Putamen (tissue), 1 donor: ENCODE results near the gene HACL1.
A peak's percentile ranks its signal among the peaks of the same experiment; 100 is the strongest.

Experiments used
- DNase-seq: peaks from one replicate; pipeline ENCODE4 v3.0.0-alpha.2; 2016; ENCODE audit warnings: low spot score

HACL1 gene

GRCh38 chr3:15601399-15602145, at the start of gene HACL1, which contains the start of gene BTD:
TSS of gene HACL1 (minus strand) at chr3:15601569. CDS start at chr3:15601463, 106 bp downstream.
TSS of gene BTD (plus strand) at chr3:15601745. CDS start at chr3:15635440, 33,695 bp downstream.
- peak; percentile 99 for DNase-seq

DNA sequence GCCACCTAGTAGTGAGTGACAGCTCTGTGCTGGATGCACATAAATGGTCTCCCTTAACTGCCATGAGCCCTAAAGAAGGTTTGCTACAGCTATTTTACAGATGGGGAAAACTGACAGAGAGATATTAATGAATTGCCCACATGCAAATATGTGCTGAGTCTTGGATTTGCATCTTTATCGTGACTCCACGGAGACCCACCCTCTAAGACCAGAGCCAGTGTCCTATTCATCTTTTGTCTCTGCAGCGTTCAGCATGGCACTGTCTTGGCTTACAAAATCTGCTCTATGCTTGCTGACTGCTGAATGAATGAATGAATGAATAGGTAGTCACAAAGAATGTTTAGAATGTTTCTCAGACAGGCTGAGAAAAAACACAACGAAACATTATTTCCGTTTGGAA, 48.5 kb upstream of the HACL1 start:
- no peak for DNase-seq

DNA sequence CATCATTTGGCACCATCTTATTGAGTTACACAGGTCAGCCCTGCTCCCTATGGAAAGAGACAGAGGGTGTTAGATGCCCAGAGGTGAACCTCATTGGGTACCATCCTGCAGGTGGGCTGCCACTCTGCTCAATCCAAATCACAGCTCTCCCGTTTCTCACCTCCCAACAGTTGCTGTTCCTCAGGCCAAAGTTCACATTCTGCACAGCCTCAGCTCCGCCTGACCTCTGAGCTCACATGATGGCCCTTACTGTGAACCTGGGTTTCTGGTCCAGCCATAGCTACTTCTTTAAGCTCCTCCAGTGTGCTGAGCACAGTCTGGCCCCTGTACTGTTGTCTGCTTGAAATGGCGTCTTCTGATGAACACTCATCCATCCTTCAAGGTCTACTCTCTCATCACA, 48.0 kb upstream of the HACL1 start:
- DNase-seq: no peak

DNA sequence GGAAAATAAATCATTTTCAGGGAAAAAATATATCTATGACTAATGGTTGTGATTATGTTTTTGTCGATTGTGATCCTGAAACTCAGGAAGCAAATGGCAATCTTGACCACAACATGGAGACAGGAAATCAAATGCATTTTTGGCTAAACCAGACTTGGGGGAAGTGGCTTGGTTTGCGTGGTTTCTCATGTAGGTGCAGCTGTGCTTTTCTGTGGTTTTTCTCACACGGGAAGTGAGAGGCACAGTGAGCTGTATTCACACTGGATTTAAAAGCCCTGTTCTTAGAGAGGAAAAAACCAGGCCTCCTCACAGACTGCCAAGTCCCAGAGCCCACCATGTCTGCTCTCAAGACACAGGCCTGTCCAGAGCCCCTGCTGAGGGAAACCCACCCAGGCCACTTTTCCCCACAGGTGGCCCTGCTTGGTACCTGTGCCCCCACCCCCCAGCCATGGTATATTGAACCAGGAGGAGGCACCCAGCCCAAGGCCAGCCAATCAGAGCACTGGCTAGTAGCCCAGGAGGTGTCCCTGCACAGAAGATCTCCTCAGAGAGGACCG, 46.3 kb upstream of the HACL1 start:
- no peak for DNase-seq

- no peak for DNase-seq
Observed at GRCh38 chr3:15646851-15647511, 45.6 kb upstream of the HACL1 start.

DNA sequence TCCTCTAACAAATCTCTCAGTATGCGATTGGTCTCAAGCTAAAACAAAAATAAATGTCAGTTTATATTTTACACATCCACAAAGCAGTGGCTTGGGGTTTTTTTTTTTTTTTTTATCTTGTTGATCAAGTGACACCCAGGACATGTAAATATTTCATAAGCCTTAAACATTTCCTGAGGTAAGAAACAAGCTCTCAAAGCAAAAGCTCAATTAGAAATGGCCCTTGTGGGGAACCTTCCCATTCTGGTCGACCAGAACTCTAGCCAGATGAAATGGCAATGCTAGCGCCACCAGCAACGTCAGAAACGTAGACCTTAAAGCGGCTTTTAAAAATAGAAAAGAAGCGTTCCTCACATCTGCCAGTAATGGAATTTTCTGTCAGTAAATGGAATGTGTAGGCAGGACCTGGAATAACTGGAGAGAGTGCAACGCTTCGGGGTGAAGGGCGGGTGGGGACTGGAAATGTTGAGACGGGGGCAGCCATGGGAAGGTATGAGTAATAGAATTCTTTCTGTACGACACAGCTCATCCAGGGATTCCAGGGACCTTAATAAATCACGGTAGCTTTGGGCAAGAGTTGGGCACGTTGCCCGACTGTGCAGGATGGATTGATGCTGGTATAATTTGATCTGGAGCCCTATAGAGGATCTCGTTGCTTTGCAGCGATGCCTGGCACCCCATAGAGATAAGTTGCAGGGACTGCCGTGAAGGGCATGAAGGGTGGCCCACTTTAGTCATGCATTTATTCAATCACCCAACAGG, 44.6 kb upstream of the HACL1 start:
- DNase-seq: peak; percentile 79

DNA sequence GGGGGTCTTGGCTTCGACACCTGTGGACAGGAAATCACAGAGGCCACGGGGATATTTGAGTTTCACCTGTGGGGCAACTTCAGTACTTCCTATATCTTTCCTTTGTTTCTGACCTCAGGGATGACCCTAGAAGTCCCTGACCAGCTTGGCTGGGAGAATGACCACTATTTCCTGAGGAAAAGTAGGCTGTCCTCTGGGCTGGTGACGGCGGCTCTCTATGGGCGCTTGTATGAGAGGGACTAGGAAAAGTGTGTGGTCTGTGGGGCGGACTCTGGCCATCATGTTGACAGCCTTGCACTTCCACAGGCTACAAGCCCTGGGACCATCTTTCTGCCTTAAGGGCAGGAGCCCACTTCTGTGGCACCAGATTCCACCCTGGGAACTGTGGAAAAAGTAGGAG, 43.9 kb upstream of the HACL1 start:
- no peak for DNase-seq

DNA sequence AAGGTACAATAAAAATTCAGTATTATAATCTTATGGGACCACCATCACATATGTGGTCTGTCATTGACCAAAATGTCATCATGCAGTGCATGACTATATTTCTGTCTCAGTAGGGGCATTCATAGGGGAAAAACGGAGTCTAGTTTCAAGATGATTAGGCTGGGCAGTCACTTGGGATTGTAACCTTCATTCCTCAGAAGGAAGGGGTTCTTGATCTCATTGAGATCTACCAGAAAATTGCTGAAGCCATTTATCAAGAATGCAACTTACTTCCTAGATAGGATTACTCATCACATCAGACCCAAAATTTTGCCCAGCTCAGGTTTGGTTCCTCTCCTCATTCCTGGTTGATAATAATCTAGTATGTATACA, 37.5 kb upstream of the HACL1 start:
- no peak for DNase-seq

- DNase-seq: no peak
Observed at GRCh38 chr3:15638193-15638890, 37.0 kb upstream of the HACL1 start.

DNA sequence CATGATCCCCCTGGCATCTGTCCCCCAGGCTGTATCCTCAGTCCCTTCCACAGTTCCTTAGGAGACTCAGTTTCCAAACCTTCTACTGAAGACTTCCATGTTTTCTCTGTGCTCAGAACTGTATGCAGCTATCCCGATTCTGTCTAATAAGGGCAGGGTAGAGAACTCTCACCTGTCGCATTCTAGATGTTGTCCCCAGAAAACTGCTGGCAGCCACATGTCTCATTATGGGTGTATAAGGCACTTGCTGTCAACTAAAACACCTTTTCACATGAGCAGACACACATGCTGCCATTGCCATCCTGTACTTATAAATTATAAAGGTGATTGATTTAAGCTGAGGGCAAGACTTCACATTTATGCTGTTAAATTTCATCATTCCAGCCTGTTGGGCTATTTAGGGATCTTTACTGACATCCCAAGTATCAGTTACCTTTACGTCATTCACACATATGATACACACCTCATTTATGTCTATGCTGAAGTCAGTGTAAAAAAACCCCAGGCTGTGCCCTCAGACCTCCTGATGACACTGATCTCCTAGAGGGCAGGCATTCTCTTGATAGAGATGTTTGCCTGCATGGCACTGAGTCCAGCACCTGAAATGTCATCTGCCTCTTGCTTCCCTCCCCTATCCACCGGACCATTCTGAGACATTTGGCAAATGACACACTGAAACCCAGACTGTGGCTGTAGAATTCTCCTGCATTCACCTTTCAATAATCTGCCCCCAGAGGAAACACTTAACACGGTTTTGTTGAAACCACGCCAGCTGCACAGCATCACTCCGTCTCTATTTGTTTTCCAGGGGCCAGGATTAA, 36.0 kb upstream of the HACL1 start:
- DNase-seq: no peak

DNA sequence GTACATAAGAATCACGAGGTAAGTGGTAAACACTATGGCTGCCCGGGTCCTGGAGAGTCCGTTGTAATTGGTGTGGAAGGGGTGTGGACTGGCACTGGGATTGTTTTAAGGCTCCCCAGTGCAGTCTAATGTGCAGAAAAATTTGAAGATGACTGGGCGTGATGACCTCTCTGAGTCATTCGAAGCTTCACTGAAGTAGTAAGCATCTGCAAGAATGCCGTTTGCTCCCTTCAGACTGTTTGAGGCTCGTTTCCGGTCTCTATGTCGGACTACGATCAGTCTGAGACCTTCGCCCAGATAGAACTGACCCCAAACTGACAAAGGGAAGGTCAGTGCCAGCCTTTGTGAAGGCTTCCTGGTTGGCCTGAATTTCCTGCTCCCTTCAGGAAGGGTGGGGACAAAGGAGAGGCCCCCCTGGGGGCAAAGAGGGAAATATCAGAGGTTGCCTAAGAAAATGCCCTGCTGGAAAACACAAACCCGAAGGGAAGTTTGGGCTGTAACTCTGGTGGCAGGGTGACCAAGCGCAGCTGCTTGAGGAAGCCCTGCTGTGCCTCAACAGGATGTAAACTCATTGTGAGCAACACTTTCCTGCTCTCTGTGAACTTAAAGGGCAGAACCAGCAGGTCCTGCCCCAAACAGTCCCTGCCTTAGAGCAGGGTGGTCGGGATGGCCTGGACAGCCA, 34.8 kb upstream of the HACL1 start:
- no peak for DNase-seq

DNA sequence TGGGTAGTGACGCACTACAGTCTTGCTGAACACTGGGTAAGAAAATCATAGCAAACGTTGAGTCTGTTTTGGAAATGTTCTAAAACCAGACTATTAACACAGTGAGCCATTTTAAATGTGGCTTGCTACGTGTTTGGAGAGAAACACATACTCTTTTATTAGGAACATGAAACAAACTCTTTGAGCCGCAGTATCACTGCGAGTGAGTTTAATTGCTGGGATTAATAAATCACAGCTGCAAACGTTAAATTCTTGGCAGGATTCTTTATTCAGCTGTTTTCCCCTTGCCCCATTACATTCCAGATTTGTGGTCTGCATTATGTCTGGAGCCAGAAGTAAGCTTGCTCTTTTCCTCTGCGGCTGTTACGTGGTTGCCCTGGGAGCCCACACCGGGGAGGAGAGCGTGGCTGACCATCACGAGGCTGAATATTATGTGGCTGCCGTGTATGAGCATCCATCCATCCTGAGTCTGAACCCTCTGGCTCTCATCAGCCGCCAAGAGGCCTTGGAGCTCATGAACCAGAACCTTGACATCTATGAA, 33.8 kb upstream of the HACL1 start:
- DNase-seq: no peak

DNA sequence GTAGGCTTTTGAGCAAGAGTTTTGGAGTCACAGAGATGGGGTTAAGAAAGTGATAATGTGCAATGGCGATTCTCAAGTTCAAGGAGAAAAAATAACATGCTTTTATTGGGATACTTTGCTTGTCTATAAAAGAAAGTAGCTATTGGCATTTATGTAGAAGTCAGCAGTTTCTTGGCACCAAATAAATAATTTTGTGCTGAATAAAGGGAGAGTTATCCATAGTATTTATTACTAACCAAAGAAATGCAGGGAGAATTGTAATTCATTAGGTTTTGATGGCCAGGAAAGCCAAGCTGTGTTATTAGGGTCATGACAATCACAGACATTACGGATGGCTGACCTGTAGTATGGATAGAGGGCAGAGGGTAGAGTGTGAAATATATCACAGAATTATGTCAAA, 33.3 kb upstream of the HACL1 start:
- DNase-seq: no peak

DNA sequence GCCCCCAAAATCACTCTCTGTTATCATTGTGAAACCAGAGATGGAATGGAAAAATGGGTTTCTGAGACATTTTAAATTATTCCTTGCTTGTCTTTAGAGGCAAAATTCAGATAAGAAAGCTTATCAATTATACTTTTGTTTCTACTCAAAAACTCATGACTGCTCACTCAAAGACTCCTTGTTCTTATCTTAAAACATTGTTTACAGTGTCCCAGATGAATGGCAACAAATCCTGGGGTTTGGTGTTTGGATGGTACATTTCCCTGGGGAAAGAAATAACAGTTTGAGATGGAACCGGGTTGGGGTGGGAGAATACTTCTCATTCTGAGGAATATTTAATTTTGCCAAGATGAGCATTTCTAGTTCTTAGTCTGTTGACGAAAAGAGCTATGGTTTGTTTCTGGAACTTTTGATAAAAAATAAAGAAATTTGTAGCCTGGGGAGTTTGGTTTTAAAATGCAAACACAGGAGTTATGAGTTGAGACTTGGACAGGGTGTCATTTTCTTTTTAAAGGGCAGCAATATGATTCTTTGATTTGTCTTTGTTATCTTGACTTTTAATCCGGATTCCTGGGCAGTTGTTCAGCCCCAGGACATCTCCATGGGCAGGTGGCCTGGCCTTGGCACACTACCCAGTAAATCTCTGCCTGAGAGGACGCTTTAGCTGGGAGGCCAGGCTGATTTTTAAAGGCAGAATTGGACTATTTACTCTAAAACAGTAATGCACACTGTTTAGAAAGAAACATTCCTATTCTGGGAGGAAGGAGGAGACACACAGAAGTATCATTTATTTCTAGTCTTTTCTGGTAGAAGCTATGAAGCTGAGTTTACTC, 32.6 kb upstream of the HACL1 start:
- DNase-seq: no peak

GRCh38 chr3:15633159-15633558, 31.8 kb upstream of the HACL1 start:
- no peak for DNase-seq

DNA sequence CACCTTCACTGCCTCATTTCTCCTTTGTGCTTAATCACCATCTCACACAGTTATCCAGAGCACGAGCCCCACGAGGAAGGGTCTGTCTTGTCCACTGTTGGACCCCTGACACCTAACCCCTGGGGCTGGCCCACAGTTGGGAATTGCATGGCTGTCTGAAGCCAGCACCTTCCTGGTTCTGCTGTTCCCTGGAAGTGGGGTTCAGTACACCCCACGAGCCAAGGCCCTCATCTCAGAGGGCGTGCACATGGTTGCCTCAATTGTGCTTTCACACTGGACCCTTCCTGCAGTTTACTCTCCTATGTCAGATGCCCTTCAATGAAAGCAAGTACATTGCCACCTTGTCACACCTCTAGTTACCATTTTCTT, 30.8 kb upstream of the HACL1 start:
- DNase-seq: no peak

- no peak for DNase-seq
Observed at GRCh38 chr3:15631426-15632211, 30.2 kb upstream of the HACL1 start.

DNA sequence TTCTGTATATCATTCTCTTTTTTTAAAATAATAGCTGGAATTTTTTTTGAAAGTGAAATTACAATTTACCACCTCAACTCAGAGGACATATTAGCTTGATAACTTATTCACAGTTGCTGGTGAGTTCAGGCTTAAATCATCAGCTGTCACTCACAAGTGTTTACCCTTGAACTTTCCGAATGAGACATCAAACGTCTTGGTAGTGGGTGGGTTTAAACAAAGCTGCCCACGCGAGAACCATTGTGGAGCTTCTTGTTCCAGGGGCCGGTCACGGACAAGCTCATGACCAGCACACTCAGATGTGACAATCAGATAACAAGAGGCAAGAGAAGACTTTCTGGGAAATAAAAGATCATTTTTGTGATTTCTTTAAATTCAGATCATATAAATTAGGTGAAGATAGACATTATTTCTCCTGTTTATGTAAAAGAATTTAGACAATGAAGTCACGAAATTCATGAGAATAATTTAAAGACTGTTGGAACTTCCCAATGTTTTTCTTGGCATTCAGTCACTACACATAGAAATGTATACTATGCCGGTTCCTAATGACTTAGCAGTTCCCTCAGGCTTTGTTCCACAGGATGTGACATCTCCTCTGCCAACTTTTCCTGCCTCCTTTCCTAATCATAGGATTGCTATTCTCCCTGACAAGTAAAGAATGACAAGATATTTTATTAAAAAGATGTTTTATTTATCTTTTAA, 29.4 kb upstream of the HACL1 start:
- DNase-seq: no peak
